Stomach smooth muscle (tissue), 2 donors: ENCODE measurements around the gene PDLIM1.
A peak's percentile ranks its signal among the peaks of the same experiment; 100 is the strongest.

Experiments
- H3K27ac ChIP-seq: one replicate; pipeline ENCODE4 v1.7.0; 2013; ENCODE audit warnings: mild to moderate bottlenecking, low read length, inconsistent platforms
- H3K27me3 ChIP-seq, 2 donors: one replicate each; pipeline ENCODE4 v1.7.0; 2013; ENCODE audit warnings: low read length in 2 of 2; ENCODE audit not compliant: insufficient read depth in 2 of 2, control insufficient read depth in 1 of 2
- H3K36me3 ChIP-seq, 2 donors: one replicate each; pipeline ENCODE4 v1.7.0; 2013; ENCODE audit warnings: low read length in 2 of 2; ENCODE audit not compliant: control insufficient read depth in 2 of 2, insufficient read depth in 2 of 2
- H3K4me1 ChIP-seq: one replicate; pipeline ENCODE4 v1.7.0; 2013; ENCODE audit warnings: low read length; ENCODE audit not compliant: control insufficient read depth, insufficient read depth
- H3K4me3 ChIP-seq, 2 donors: one replicate each; pipeline ENCODE4 v1.7.0; 2013; ENCODE audit warnings: low read length in 2 of 2
- H3K9ac ChIP-seq, 2 donors: one replicate each; pipeline ENCODE4 v1.7.0; 2013; ENCODE audit warnings: low read length in 2 of 2, mild to moderate bottlenecking in 1 of 2
- H3K9me3 ChIP-seq, 2 donors: one replicate each; pipeline ENCODE4 v1.7.0; 2013; ENCODE audit warnings: low read length in 2 of 2; ENCODE audit not compliant: control insufficient read depth in 2 of 2
- donor health status: healthy.
- donor health status: Pancreatic carcinoma.

PDLIM1 gene

DNA sequence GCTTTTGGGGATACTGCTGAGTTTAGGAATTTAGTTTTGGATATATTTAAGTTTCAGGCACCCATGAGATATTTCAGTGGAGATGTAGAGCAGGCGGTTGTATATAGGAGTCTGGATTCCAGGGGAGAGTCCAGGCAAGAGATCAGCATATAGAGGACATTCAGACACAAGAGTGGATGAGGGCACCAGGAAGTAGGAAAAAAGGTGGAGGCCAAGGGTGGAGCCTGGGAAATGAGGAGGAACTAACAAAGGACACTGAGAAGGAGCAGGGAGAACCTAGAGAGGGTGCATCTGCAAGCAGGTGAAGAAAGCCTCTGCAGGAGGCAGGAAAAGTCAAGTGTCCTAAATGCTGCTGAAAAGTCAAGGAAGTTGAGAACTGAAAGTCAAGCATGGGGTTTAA lies 13.1 kb upstream of the PDLIM1 start:
- Histone ChIP-seq H3K27ac (no peak overlapping the region), H3K9me3 (no peaks in the 10 kb centered on the region), H3K4me1 (peaks cover 6% of the 10 kb centered on the region), H3K27me3 (no peaks in the 10 kb centered on the region), H3K9ac (no peak overlapping the region), H3K36me3 (no peaks in the 10 kb centered on the region), H3K4me3 (no peak overlapping the region)

- Histone ChIP-seq H3K9ac (no peak overlapping the region), H3K27ac (no peak overlapping the region), H3K4me3 (no peak overlapping the region), H3K36me3 (no peaks in the 10 kb centered on the region), H3K27me3 (no peaks in the 10 kb centered on the region), H3K4me1 (peaks cover 2% of the 10 kb centered on the region), H3K9me3 (no peaks in the 10 kb centered on the region)
These were observed 12.7 kb upstream of the PDLIM1 start for GRCh38 chr10:95303535-95303934.

DNA sequence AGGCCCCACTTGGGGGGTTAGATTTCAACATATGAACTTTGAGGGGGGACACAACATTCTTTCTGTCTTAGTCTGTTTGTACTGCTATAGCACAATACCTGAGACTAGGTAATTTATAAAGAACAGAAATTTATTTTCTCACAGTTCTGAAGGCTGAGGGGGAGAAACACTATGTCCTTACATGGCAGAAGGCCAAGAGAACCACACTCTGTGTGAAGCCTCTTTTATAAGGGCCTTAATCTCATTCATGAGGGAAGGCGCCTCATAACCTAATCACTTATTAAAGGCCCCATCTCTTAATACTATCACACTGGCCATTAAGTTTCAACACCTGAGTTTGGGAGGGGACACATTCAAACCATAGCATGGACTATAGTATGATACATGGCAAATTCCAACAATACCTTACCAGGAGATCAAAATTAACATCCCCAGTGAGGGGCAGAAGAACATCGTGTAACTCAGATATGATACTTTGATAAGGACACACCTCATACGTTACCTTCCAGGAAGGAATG lies 9.3 kb upstream of the PDLIM1 start:
- Histone ChIP-seq H3K27me3 (peaks cover 7 to 19% of the 10 kb centered on the region in 2 donors), H3K9me3 (no peaks in the 10 kb centered on the region), H3K4me1 (peaks cover 5% of the 10 kb centered on the region), H3K36me3 (no peaks in the 10 kb centered on the region), H3K27ac (no peak overlapping the region), H3K4me3 (no peak overlapping the region), H3K9ac (no peak overlapping the region)

GRCh38 chr10:95297402-95297801 lies 6.6 kb upstream of the PDLIM1 start:
- no peak overlapping the region for H3K27ac ChIP-seq
- H3K36me3 ChIP-seq = no peaks in the 10 kb centered on the region
- H3K9ac ChIP-seq = no peak overlapping the region
- no peaks in the 10 kb centered on the region for H3K9me3 ChIP-seq
- peaks cover 7% of the 10 kb centered on the region for H3K4me1 ChIP-seq
- peaks cover 9 to 25% of the 10 kb centered on the region in 2 donors for H3K27me3 ChIP-seq
- H3K4me3 ChIP-seq = no peak overlapping the region

- Histone ChIP-seq H3K4me3 (no peak overlapping the region), H3K9ac (no peak overlapping the region), H3K9me3 (no peaks in the 10 kb centered on the region), H3K4me1 (peaks cover 7% of the 10 kb centered on the region), H3K27me3 (peaks cover 9 to 26% of the 10 kb centered on the region in 2 donors), H3K27ac (no peak overlapping the region), H3K36me3 (no peaks in the 10 kb centered on the region)
These were observed 6.0 kb upstream of the PDLIM1 start for GRCh38 chr10:95296764-95297163.

GRCh38 chr10:95295031-95295755 lies 4.4 kb upstream of the PDLIM1 start:
- Histone ChIP-seq H3K4me3 (peak overlapping the region; percentile 57 to 70), H3K27me3 (peaks cover 9 to 40% of the 10 kb centered on the region in 2 donors), H3K27ac (no peak overlapping the region), H3K9me3 (no peaks in the 10 kb centered on the region), H3K4me1 (peaks cover 13% of the 10 kb centered on the region), H3K9ac (peak overlapping the region in 1 of 2 donors; percentile 22), H3K36me3 (no peaks in the 10 kb centered on the region)

DNA sequence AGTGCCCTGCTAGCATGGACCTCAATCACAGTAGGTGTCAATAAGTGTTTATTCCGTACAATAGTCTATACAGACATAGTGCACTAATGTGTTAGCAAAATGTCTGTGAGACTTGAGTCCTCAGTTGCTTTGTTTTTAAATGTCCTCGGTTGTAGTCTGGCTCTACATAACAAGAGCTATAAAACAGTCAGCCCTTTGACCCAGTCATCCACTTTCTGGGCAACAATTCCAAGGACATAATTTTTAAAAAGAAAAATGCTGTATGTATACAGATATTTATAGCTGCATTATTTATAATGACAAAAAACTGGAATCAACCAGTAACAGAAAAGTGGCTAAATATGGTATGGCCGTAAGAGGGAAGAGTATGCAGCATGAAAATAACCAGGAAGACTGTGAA lies 2.8 kb upstream of the PDLIM1 start:
- Histone ChIP-seq H3K9ac (no peak overlapping the region), H3K27ac (no peak overlapping the region), H3K9me3 (no peaks in the 10 kb centered on the region), H3K4me1 (peaks cover 13% of the 10 kb centered on the region), H3K27me3 (peaks cover 19 to 51% of the 10 kb centered on the region in 2 donors), H3K4me3 (no peak overlapping the region), H3K36me3 (no peaks in the 10 kb centered on the region)

DNA sequence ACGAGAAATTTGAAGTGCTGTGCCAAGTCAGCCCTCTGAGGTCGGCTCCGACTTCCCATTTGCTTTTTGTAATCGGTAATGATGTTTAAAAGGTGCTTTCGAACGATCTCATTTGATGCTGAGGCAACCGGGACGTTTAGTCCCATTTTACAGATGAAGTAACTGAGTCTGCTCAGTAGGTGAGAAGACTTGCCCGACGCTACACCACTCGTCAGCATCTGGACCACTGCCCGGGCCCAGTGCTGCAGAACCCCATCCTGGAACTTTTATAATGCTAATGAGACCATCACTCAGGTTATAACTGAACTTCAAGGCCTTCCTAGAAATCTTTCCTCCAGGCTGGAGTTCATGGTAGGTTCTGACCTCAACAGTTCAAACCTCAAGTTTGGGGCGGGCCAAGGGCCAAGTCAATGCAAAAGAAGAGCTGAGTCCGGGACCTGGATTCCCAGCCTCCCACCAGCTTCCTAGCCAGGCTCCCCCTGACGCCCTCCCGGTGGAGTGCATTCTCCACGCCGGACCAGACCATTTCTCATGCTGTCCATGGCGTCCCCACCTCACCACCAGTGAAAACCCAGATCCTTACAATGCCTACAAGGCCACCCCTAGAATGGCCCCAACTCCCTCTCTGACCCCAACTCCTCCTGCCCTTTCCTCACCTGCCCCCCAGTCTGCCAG lies 699 bp upstream of the PDLIM1 start:
- H3K27me3 ChIP-seq = peaks cover 19 to 45% of the 10 kb centered on the region in 2 donors
- no peaks in the 10 kb centered on the region for H3K36me3 ChIP-seq
- H3K4me1 ChIP-seq = peaks cover 13% of the 10 kb centered on the region
- peak overlapping the region; percentile 54 to 81 for H3K4me3 ChIP-seq
- no peaks in the 10 kb centered on the region for H3K9me3 ChIP-seq
- H3K27ac ChIP-seq = no peak overlapping the region
- H3K9ac ChIP-seq = peak overlapping the region; percentile 40 to 60

DNA sequence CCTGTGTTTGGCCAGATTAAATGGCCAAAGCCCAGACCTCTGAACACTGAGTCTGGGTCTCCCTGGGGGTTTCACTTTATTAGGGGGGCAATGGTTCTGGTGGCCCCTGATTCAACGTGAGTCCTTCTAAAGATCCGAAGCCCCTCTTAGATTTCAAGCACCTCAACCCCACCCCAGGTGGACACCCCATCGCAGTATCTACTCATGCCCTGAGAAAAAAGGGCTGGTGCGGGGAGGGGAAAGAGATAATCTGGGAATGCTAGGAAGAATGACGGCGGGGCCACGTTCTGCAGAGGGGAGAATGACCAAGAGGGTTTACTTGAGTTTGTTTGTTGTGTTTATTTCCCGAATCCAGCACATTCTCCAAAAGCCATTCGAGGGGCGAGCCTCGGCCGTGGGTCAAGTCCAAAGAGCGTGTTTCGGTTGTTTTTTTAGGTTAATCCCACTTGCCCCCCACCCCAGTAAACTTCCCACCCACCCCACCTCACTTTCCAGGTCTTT lies 832 bp downstream of the PDLIM1 start:
- Histone ChIP-seq H3K4me3 (peak overlapping the region; percentile 62 to 81), H3K9ac (peak overlapping the region; percentile 41 to 60), H3K4me1 (peaks cover 11% of the 10 kb centered on the region), H3K36me3 (no peaks in the 10 kb centered on the region), H3K27me3 (peaks cover 14 to 34% of the 10 kb centered on the region in 2 donors), H3K27ac (no peak overlapping the region), H3K9me3 (no peaks in the 10 kb centered on the region)

GRCh38 chr10:95289003-95289920 lies 1.5 kb downstream of the PDLIM1 start:
- Histone ChIP-seq H3K36me3 (no peaks in the 10 kb centered on the region), H3K9ac (peak overlapping the region in 1 of 2 donors; percentile 60), H3K9me3 (no peaks in the 10 kb centered on the region), H3K27me3 (peaks cover 12 to 29% of the 10 kb centered on the region in 2 donors), H3K4me3 (peak overlapping the region; percentile 3 to 81), H3K4me1 (peaks cover 9% of the 10 kb centered on the region), H3K27ac (no peak overlapping the region)
